Gastrocnemius medialis (tissue), 4 donors: ENCODE results near the gene MSH2.

Experiments
- POLR2A ChIP-seq, 2 donors: fragments of 450-650 bp; IDR thresholded peaks; one replicate each; pipeline ENCODE4 v1.6.1; 2017; ENCODE audit warnings: antibody characterized with exemption in 2 of 2, mild to moderate bottlenecking in 2 of 2, moderate library complexity in 2 of 2
- TF ChIP-seq, protein P1 (sequence below), 5 experiments: fragments of 450-650 bp in 3 of 5; fragments of 200-600 bp in 2 of 5; sonication (generic) in 2 of 5; IDR thresholded peaks in 4 of 5; conservative IDR thresholded peaks in 1 of 5; 1 replicate in 4 of 5; 2 replicates in 1 of 5; pipeline ENCODE4 v1.5.1; 2016 to 2019; ENCODE audit warnings: antibody characterized with exemption in 5 of 5, mild to moderate bottlenecking in 3 of 5, moderate library complexity in 3 of 5

DNA sequence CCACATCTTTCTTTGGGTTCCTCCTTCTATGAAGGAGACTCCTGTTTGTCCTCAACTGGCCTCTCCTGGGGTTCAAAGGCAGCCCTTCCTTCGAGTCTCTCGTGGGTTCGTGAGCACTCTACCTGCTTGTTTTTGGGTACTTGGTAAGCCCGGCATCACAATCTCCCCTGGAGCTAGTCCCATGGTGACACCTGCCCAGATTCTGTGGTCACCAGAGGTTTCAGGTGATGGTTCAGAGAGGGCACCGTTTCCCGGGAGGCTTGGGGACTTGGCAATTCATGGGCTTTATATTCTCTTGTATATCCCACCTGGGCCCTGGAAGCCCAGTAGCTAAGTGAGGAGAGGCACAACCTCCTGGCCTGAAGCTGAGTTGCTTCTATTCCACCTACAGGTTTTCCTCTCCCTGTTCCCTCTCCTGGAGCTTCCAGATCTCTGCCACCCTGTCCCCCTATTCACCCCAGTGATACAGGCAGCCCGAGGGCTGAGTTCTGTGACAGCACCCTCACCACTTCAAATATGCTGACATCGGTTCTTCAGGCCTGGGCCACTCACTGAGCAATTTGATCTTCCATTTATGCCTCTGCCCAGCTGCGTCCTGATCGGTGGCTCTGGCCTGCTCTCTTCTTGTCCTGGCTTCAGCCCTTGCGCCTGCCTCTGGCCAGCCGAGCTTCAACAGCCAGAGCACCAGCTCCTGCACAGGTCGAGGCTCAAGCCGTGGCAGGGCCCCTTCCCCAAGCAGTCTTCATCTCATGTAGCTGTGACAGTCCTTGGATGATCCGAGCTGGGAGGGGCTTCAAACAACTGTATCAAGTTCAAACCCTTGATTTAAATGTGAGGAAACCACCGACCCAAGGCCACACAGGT lies 91.5 kb downstream of the MSH2 start:
- no peak for TF ChIP-seq POLR2A (IDR thresholded peaks at IDR 0.05)
- TF ChIP-seq, protein P1, sequence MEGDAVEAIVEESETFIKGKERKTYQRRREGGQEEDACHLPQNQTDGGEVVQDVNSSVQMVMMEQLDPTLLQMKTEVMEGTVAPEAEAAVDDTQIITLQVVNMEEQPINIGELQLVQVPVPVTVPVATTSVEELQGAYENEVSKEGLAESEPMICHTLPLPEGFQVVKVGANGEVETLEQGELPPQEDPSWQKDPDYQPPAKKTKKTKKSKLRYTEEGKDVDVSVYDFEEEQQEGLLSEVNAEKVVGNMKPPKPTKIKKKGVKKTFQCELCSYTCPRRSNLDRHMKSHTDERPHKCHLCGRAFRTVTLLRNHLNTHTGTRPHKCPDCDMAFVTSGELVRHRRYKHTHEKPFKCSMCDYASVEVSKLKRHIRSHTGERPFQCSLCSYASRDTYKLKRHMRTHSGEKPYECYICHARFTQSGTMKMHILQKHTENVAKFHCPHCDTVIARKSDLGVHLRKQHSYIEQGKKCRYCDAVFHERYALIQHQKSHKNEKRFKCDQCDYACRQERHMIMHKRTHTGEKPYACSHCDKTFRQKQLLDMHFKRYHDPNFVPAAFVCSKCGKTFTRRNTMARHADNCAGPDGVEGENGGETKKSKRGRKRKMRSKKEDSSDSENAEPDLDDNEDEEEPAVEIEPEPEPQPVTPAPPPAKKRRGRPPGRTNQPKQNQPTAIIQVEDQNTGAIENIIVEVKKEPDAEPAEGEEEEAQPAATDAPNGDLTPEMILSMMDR (IDR thresholded peaks at IDR 0.05 in 4 of 5, conservative IDR thresholded peaks at IDR 0.05 in 1 of 5), result no peak
